SW480 (cell line): ENCODE data around the gene C2CD4C.
"Not testable (repeated sequence)": the region's sequence is repeated elsewhere in the genome, so short reads cannot be mapped to it uniquely, and the experiment has no call there.

Experiments used
- DNase-seq: peaks from one replicate; pipeline ENCODE4 v3.0.0-alpha.2; 2016; ENCODE audit warnings: low spot score

C2CD4C gene

DNA sequence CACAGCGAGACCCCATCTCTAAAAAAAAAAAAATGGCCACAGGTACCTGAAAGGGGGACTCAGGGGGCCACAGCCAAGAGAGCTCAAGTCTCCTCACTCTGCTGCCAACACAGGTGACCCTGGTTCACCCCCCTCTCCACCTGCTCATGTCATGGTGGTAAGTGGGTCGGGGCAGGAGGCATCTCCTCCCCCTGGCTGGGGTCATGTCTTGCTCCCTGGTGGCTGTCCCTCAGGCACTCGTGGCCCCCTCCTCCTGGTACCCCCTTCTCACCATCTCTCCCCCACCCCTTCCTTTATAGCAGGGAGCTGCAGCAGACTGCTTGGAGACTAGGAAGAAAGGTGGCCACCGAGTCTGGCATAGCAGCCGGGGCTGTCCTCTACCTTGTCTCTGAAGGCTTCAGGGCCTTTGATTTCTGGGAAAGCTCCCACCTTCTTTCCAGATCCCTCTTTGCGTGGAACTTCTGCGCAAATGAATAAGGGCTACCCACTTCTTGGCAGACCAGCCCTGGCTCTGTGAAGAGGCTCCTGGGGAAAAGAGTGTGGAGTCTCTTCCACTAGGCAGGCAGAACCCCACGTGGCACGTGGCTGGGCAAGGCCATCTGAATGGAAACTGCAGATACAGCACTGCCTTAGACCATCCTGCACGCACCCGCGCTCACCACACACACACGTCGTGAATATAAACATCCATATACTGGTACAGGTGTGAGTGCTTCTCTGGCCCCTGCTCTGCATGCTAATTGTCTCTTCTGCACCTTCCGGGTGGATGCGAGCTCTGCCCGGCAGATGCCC lies 44.3 kb downstream of the C2CD4C start:
- DNase-seq = no peak

GRCh38 chr19:362683-363082 lies 46.3 kb downstream of the C2CD4C start:
- DNase-seq = no peak

GRCh38 chr19:362154-362553 lies 46.8 kb downstream of the C2CD4C start:
- DNase-seq = no peak

DNA sequence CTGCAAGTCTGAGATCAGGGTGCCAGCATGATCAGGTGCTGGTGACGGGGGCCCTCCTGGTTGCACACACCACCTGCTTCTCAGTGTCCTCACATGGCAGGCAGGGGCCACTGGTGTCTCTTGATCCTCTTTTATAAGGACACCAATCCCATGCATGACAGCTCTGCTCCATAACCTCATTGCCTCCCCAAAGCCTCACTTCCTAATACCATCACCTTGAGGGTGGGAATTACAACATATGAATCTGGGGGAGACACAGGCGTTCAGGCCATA lies 49.4 kb downstream of the C2CD4C start:
- no peak for DNase-seq

GRCh38 chr19:355536-355935 lies 53.4 kb downstream of the C2CD4C start:
- DNase-seq = not testable (repeated sequence)
